BLaER1 treated with 17β-estradiol and CSF1 and Interleukin-3, amounts not matched to agents 10 nM and 100 nM (cell line): Measurements from ENCODE around the gene MICAL2.

ENCODE experiments used
- H3K27ac ChIP-seq, 11 experiments: shearing (Covaris generic); formaldehyde crosslinking; 2 replicates each; pipeline ENCODE4 v1.8.1; 2022
- H3K27me3 ChIP-seq, 11 experiments: shearing (Covaris generic); formaldehyde crosslinking; 2 replicates each; pipeline ENCODE4 v1.8.1; 2022
- H3K36me3 ChIP-seq, 11 experiments: shearing (Covaris generic); formaldehyde crosslinking; 2 replicates each; pipeline ENCODE4 v1.8.1; 2022
- H3K4me1 ChIP-seq, 10 experiments: shearing (Covaris generic); formaldehyde crosslinking; 2 replicates each; pipeline ENCODE4 v1.8.1; 2022
- H3K4me2 ChIP-seq, 11 experiments: shearing (Covaris generic); formaldehyde crosslinking; 2 replicates each; pipeline ENCODE4 v1.8.1; 2022
- H3K4me3 ChIP-seq, 10 experiments: shearing (Covaris generic); formaldehyde crosslinking; 2 replicates each; pipeline ENCODE4 v1.8.1; 2022
- H3K9ac ChIP-seq, 11 experiments: shearing (Covaris generic); formaldehyde crosslinking; 2 replicates each; pipeline ENCODE4 v1.8.1; 2022
- H3K9me3 ChIP-seq, 11 experiments: shearing (Covaris generic); formaldehyde crosslinking; replicated peaks in 1 of 11; 2 replicates each; pipeline ENCODE4 v1.8.1; 2022
- H4K20me1 ChIP-seq, 11 experiments: shearing (Covaris generic); formaldehyde crosslinking; 2 replicates each; pipeline ENCODE4 v1.8.1; 2022
- Cebpa-rat ChIP-seq, 11 experiments: shearing (Covaris generic); IDR thresholded peaks; 2 replicates each; pipeline ENCODE4 v1.8.1; 2022

The MICAL2 gene

GRCh38 chr11:12280199-12280837 is 169.9 kb downstream of the MICAL2 start:
- Histone ChIP-seq H4K20me1 (no peaks in the 10 kb centered on the region), H3K36me3 (no peaks in the 10 kb centered on the region), H3K4me2 (peak overlapping the region in 10 of 11 experiments; percentile 19 to 60 (median 56); a peak in 20 of 22 replicates), H3K27ac (peak overlapping the region in 3 of 11 experiments; percentile 21 to 30 (median 28); a peak in 2 of 22 replicates), H3K4me1 (peaks cover 11 to 27% (median 15%) of the 10 kb centered on the region in 10 experiments), H3K9ac (peak overlapping the region in 1 of 11 experiments; percentile 42; a peak in 2 of 22 replicates), H3K9me3 (no peaks in the 10 kb centered on the region), H3K27me3 (no peaks in the 10 kb centered on the region), H3K4me3 (no peak overlapping the region)
- no peak for TF ChIP-seq Cebpa-rat (IDR thresholded peaks at IDR 0.05)

GRCh38 chr11:12280838-12281565 is 170.6 kb downstream of the MICAL2 start:
- Histone ChIP-seq H3K9me3 (no peaks in the 10 kb centered on the region), H3K36me3 (no peaks in the 10 kb centered on the region), H3K9ac (peak overlapping the region in 3 of 11 experiments; percentile 18 to 42 (median 26); a peak in 4 of 22 replicates), H3K27me3 (no peaks in the 10 kb centered on the region), H3K27ac (peak overlapping the region in 5 of 11 experiments; percentile 21 to 43 (median 30); a peak in 9 of 22 replicates), H3K4me3 (no peak overlapping the region), H3K4me1 (peaks cover 11 to 31% (median 18%) of the 10 kb centered on the region in 10 experiments), H3K4me2 (peak overlapping the region; percentile 19 to 60 (median 56)), H4K20me1 (no peaks in the 10 kb centered on the region)
- no peak for TF ChIP-seq Cebpa-rat (IDR thresholded peaks at IDR 0.05)

- no peak for TF ChIP-seq Cebpa-rat (IDR thresholded peaks at IDR 0.05)
- Histone ChIP-seq H3K27ac (peak overlapping the region in 3 of 11 experiments; percentile 28 to 43 (median 30); a peak in 3 of 22 replicates), H3K9me3 (no peaks in the 10 kb centered on the region), H3K27me3 (no peaks in the 10 kb centered on the region), H3K4me2 (peak overlapping the region; percentile 19 to 60 (median 56); a peak in 17 of 22 replicates), H4K20me1 (no peaks in the 10 kb centered on the region), H3K4me3 (no peak overlapping the region), H3K36me3 (no peaks in the 10 kb centered on the region), H3K9ac (peak overlapping the region in 2 of 11 experiments; percentile 18 to 42; a peak in 2 of 22 replicates), H3K4me1 (peaks cover 12 to 37% (median 26%) of the 10 kb centered on the region in 10 experiments)
Observed at GRCh38 chr11:12281571-12282478, 171.4 kb downstream of the MICAL2 start.

GRCh38 chr11:12282676-12283075 is 172.3 kb downstream of the MICAL2 start:
- TF ChIP-seq Cebpa-rat (IDR thresholded peaks at IDR 0.05) = no peak
- Histone ChIP-seq H3K9ac (no peak overlapping the region), H3K27me3 (no peaks in the 10 kb centered on the region), H3K9me3 (no peaks in the 10 kb centered on the region), H3K4me1 (peaks cover 20 to 42% (median 34%) of the 10 kb centered on the region in 10 experiments), H3K4me3 (no peak overlapping the region), H3K36me3 (no peaks in the 10 kb centered on the region), H3K4me2 (no peak overlapping the region), H3K27ac (no peak overlapping the region), H4K20me1 (no peaks in the 10 kb centered on the region)

- no peaks in the 10 kb centered on the region for H3K27me3 ChIP-seq
- no peaks in the 10 kb centered on the region for H3K36me3 ChIP-seq
- H3K4me2 ChIP-seq = no peak overlapping the region
- no peak overlapping the region for H3K27ac ChIP-seq
- H4K20me1 ChIP-seq = 0 out of 22 replicates have a peak, but pooled peaks cover 0 to 6% (median 0%) of the 10 kb centered on the region in 11 experiments
- H3K4me1 ChIP-seq = peaks cover 26 to 60% (median 51%) of the 10 kb centered on the region in 10 experiments
- TF ChIP-seq Cebpa-rat (IDR thresholded peaks at IDR 0.05) = no peak
- no peaks in the 10 kb centered on the region for H3K9me3 ChIP-seq
- H3K9ac ChIP-seq = no peak overlapping the region
- H3K4me3 ChIP-seq = no peak overlapping the region
Observed at GRCh38 chr11:12284316-12285050, 174.1 kb downstream of the MICAL2 start.

GRCh38 chr11:12285106-12285505 is 174.7 kb downstream of the MICAL2 start:
- Histone ChIP-seq H3K4me3 (no peak overlapping the region), H3K4me2 (no peak overlapping the region), H3K9me3 (no peaks in the 10 kb centered on the region), H3K27ac (no peak overlapping the region), H3K4me1 (peaks cover 30 to 66% (median 57%) of the 10 kb centered on the region in 10 experiments), H3K27me3 (no peaks in the 10 kb centered on the region), H4K20me1 (0 out of 22 replicates have a peak, but pooled peaks cover 0 to 6% (median 0%) of the 10 kb centered on the region in 11 experiments), H3K36me3 (no peaks in the 10 kb centered on the region), H3K9ac (no peak overlapping the region)
- TF ChIP-seq Cebpa-rat (IDR thresholded peaks at IDR 0.05) = no peak

- H3K4me1 ChIP-seq = peaks cover 32 to 67% (median 58%) of the 10 kb centered on the region in 10 experiments
- no peaks in the 10 kb centered on the region for H3K27me3 ChIP-seq
- H3K4me2 ChIP-seq = peak overlapping the region in 3 of 11 experiments; percentile 8 to 29 (median 18); a peak in 4 of 22 replicates
- TF ChIP-seq Cebpa-rat (IDR thresholded peaks at IDR 0.05) = no peak
- no peaks in the 10 kb centered on the region for H3K36me3 ChIP-seq
- H3K27ac ChIP-seq = no peak overlapping the region
- H3K9me3 ChIP-seq = no peaks in the 10 kb centered on the region
- H3K4me3 ChIP-seq = no peak overlapping the region
- 0 out of 22 replicates have a peak, but pooled peaks cover 0 to 6% (median 0%) of the 10 kb centered on the region in 11 experiments for H4K20me1 ChIP-seq
- no peak overlapping the region for H3K9ac ChIP-seq
Observed at GRCh38 chr11:12285811-12286222, 175.4 kb downstream of the MICAL2 start.

GRCh38 chr11:12286606-12287005 is 176.2 kb downstream of the MICAL2 start:
- Histone ChIP-seq H3K9ac (no peak overlapping the region), H3K27me3 (no peaks in the 10 kb centered on the region), H3K36me3 (no peaks in the 10 kb centered on the region), H3K4me3 (no peak overlapping the region), H3K27ac (no peak overlapping the region), H4K20me1 (0 out of 22 replicates have a peak, but pooled peaks cover 0 to 6% (median 0%) of the 10 kb centered on the region in 11 experiments), H3K4me1 (peaks cover 34 to 68% (median 58%) of the 10 kb centered on the region in 10 experiments), H3K9me3 (no peaks in the 10 kb centered on the region), H3K4me2 (peak overlapping the region in 10 of 11 experiments; percentile 11 to 94 (median 50); a peak in 10 of 22 replicates)
- TF ChIP-seq Cebpa-rat (IDR thresholded peaks at IDR 0.05) = no peak
